ENCODE results near the gene FBN2. TPM values are rescaled to one million over a fixed set of nuclear protein-coding genes. Genes with fewer than 3 reads are reported as not detected.

The FBN2 gene
- total RNA-seq, 1 experiment from 2014 or later: 0.42 TPM

DNA sequence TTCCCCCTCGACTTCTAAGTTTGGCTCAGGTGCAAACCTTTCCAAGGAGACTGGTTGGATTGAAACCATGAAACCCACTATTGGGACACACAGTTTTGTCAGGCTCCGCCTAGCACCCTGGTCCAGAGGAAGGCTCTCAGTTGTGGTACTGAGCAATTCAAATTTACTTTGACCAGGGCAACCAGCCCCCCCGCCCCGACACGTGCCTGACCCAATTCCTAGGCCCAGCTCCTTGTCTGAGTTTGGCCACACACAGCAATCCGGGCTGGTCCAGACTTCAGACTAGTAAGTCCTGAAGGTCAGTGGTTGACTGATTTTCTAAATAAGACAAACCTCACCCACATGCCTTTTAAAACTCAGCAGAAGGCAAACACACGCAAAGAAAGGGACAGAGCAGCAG lies 321.8 kb downstream of the FBN2 start:
- no peaks in the 10 kb centered on the region for H4K20me1 ChIP-seq (ENCODE audit: insufficient read depth)
- CTCF ChIA-PET: no interaction called here
- DNase-seq (ENCODE audit: low read depth, low spot score) (no peak), ATAC-seq (no peak)
- H2AFZ ChIP-seq (ENCODE audit: low read depth, low read length, poor library complexity, severe bottlenecking): no peak overlapping the region
- no peaks in the 10 kb centered on the region for H3K27me3 ChIP-seq (ENCODE audit: insufficient read depth, low read length)
- no peaks in the 10 kb centered on the region for H3K36me3 ChIP-seq (ENCODE audit: control insufficient read depth in 1 of 2, insufficient read depth in 2 of 2, low read length in 2 of 2)
- H3K4me1 ChIP-seq (ENCODE audit: control insufficient read depth in 1 of 2, insufficient read depth in 2 of 2, low read length in 2 of 2): no peaks in the 10 kb centered on the region
- H3K27ac ChIP-seq (ENCODE audit: low read depth, low read length): no peak overlapping the region
- no peaks in the 10 kb centered on the region for H3K9me3 ChIP-seq (ENCODE audit: control insufficient read depth in 1 of 2, insufficient read depth in 1 of 2, low read depth in 1 of 2, low read length in 2 of 2)
- BruUV-seq (replicated peaks): no TSS peak
- H3K9ac ChIP-seq (ENCODE audit: low read length): no peak overlapping the region
- no peaks in the 10 kb centered on the region for H3K9me2 ChIP-seq (ENCODE audit: insufficient read depth)
- RAD21 ChIA-PET (ENCODE audit: low non-redundant PET in 1 of 2, low total read pairs in 2 of 2, uncharacterized antibody in 2 of 2, unreplicated experiment in 2 of 2): no interaction called here
- no peak overlapping the region for H3K4me2 ChIP-seq (ENCODE audit: low read length)
- no peak for TF ChIP-seq EGR1 (IDR thresholded peaks at IDR 0.05; ENCODE audit: low read depth)
- TF ChIP-seq POLR2A (IDR thresholded peaks at IDR 0.05; ENCODE audit: borderline replicate concordance, extremely low read depth, insufficient read depth, insufficient read length): no peak
- intact Hi-C loops (cut with micrococcal nuclease): loop anchor here (10.0 kb wide), 1 partner anchor 839 kb away; no protein-coding TSS in a partner anchor
- POLR2A ChIA-PET: no interaction called here
- H3K79me2 ChIP-seq (ENCODE audit: insufficient read depth, low read length): no peaks in the 10 kb centered on the region
- H3K4me3 ChIP-seq (replicated peaks in 1 of 2; ENCODE audit: low read depth in 1 of 2, low read length in 2 of 2): no peak overlapping the region

GRCh38 chr5:128213833-128214232 lies 324.2 kb downstream of the FBN2 start:
- H3K9me3 ChIP-seq (ENCODE audit: control insufficient read depth in 1 of 2, insufficient read depth in 1 of 2, low read depth in 1 of 2, low read length in 2 of 2): no peaks in the 10 kb centered on the region
- ChIA-PET RAD21 (ENCODE audit: low non-redundant PET in 1 of 2, low total read pairs in 2 of 2, uncharacterized antibody in 2 of 2, unreplicated experiment in 2 of 2) (interaction anchor here in 1 of 2 experiments (1.3 kb wide), 1 partner anchor 285 kb away, joined by 4 read pairs; no protein-coding TSS in a partner anchor), POLR2A (no interaction called here), CTCF (interaction anchor here (1.2 kb wide), 2 partner anchors 338 to 630 kb away, joined by 4 read pairs; no protein-coding TSS in a partner anchor)
- H2AFZ ChIP-seq (ENCODE audit: low read depth, low read length, poor library complexity, severe bottlenecking): no peak overlapping the region
- no peak overlapping the region for H3K9ac ChIP-seq (ENCODE audit: low read length)
- H3K36me3 ChIP-seq (ENCODE audit: control insufficient read depth in 1 of 2, insufficient read depth in 2 of 2, low read length in 2 of 2): no peaks in the 10 kb centered on the region
- H3K79me2 ChIP-seq (ENCODE audit: insufficient read depth, low read length): no peaks in the 10 kb centered on the region
- intact Hi-C loops (cut with micrococcal nuclease): loop anchor here (1.0 to 10.0 kb wide), 8 partner anchors 285 to 1553 kb away; no protein-coding TSS in a partner anchor
- H4K20me1 ChIP-seq (ENCODE audit: insufficient read depth): no peaks in the 10 kb centered on the region
- H3K4me3 ChIP-seq (replicated peaks in 1 of 2; ENCODE audit: low read depth in 1 of 2, low read length in 2 of 2): no peak overlapping the region
- ATAC-seq: no peak
- no peak overlapping the region for H3K27ac ChIP-seq (ENCODE audit: low read depth, low read length)
- no peak for DNase-seq (ENCODE audit: low read depth, low spot score)
- TF ChIP-seq POLR2AphosphoS5 (IDR thresholded peaks at IDR 0.05; ENCODE audit: low read depth, low read length) (no peak), CTCF (IDR thresholded peaks at IDR 0.05 in 2 of 3, conservative IDR thresholded peaks at IDR 0.05 in 1 of 3; ENCODE audit: borderline replicate concordance in 1 of 3, insufficient read depth in 1 of 3, low read depth in 2 of 3, low read length in 2 of 3) (no peak), EZH2phosphoT487 (IDR thresholded peaks at IDR 0.05; ENCODE audit: borderline replicate concordance) (no peak), ATF3 (IDR thresholded peaks at IDR 0.05) (no peak), YY1 (IDR thresholded peaks at IDR 0.05; ENCODE audit: extremely low read depth, insufficient replicate concordance, low read depth, low read length) (no peak), SIN3A (IDR thresholded peaks at IDR 0.05; ENCODE audit: low read depth) (no peak), SP1 (IDR thresholded peaks at IDR 0.05; ENCODE audit: low read depth) (no peak), TCF7L2 (IDR thresholded peaks at IDR 0.05; ENCODE audit: borderline replicate concordance, extremely low read depth, insufficient read depth, insufficient read length) (no peak), ZNF274 (IDR thresholded peaks at IDR 0.05; ENCODE audit: low read depth, low read length) (no peak), SRF (IDR thresholded peaks at IDR 0.05; ENCODE audit: low read depth) (no peak), ZFX (IDR thresholded peaks at IDR 0.05) (no peak)
- H3K27me3 ChIP-seq (ENCODE audit: insufficient read depth, low read length): no peaks in the 10 kb centered on the region
- H3K4me2 ChIP-seq (ENCODE audit: low read length): no peak overlapping the region
- no TSS peak for BruUV-seq (replicated peaks)
- no peaks in the 10 kb centered on the region for H3K4me1 ChIP-seq (ENCODE audit: control insufficient read depth in 1 of 2, insufficient read depth in 2 of 2, low read length in 2 of 2)
- H3K9me2 ChIP-seq (ENCODE audit: insufficient read depth): no peaks in the 10 kb centered on the region
